Uterus (tissue), 4 donors: ENCODE results near the gene GJC2. TPM values are rescaled to one million over a fixed set of nuclear protein-coding genes. Genes with fewer than 3 reads are reported as not detected.

ENCODE experiments used
- DNase-seq, 2 donors: peaks; one replicate each; pipeline ENCODE4 v3.0.0-alpha.2; 2019 to 2020
- H3K27ac ChIP-seq, 2 donors: fragments of 200-600 bp; sonication (generic); 1 replicate in 1 of 2; 2 replicates in 1 of 2; pipeline ENCODE4 v1.5.1; 2016 to 2018
- H3K27me3 ChIP-seq, 2 donors: fragments of 200-600 bp; sonication (generic); one replicate each; pipeline ENCODE4 v1.5.1; 2018 to 2019; ENCODE audit warnings: control low read depth in 1 of 2
- H3K36me3 ChIP-seq, 2 donors: fragments of 200-600 bp; sonication (generic); one replicate each; pipeline ENCODE4 v1.5.1; 2019; ENCODE audit warnings: control low read depth in 1 of 2
- H3K4me1 ChIP-seq, 2 donors: fragments of 200-600 bp; sonication (generic); one replicate each; pipeline ENCODE4 v1.5.1; 2018 to 2019; ENCODE audit warnings: control low read depth in 1 of 2
- H3K4me3 ChIP-seq, 2 donors: fragments of 200-600 bp; sonication (generic); 1 replicate in 1 of 2; 2 replicates in 1 of 2; pipeline ENCODE4 v1.5.1; 2018 to 2019; ENCODE audit warnings: mild to moderate bottlenecking in 1 of 2
- H3K9me3 ChIP-seq, 2 donors: fragments of 200-600 bp; sonication (generic); one replicate each; pipeline ENCODE4 v1.5.1; 2019; ENCODE audit warnings: control low read depth in 1 of 2
- CTCF ChIP-seq, 4 experiments: fragments of 200-600 bp in 2 of 4; fragments of 450-650 bp in 2 of 4; sonication (generic) in 2 of 4; IDR thresholded peaks; one replicate each; pipeline ENCODE4 v1.5.1; 2016 to 2019; ENCODE audit warnings: antibody characterized with exemption in 4 of 4, mild to moderate bottlenecking in 2 of 4, moderate library complexity in 1 of 4
- POLR2A ChIP-seq, 2 donors: fragments of 450-650 bp; IDR thresholded peaks; one replicate each; pipeline ENCODE4 v1.6.1; 2016; ENCODE audit warnings: antibody characterized with exemption in 2 of 2, mild to moderate bottlenecking in 1 of 2, moderate library complexity in 1 of 2
- intact Hi-C: fragments of 100-400 bp; cut with DNase I; formaldehyde crosslinking; loops from one replicate; pipeline ENCODE4 v1.15.1; 2023; ENCODE audit warnings: low total_unique reads
- total RNA-seq, 4 donors: library from RNA; depleted of rRNA in 3 of 4; stranded (reverse); fragments of >200 nt in 3 of 4; gene quantifications; one replicate each; pipeline versions ENCODE4 v1.1.0 to v1.2.4, GENCODE V29; 2014 to 2023
- donor health status: DM: yes; HTN: yes; CAD: no.

GJC2 gene
- total RNA-seq, 4 donors from 2014 or later = 2.6 to 25.8 (median 10.7) TPM

GRCh38 chr1:228166170-228166936, 16.6 kb downstream of the GJC2 start:
- Histone ChIP-seq H3K4me3 (peak overlapping the region; percentile 62 to 77), H3K27me3 (no peaks in the 10 kb centered on the region), H3K36me3 (no peaks in the 10 kb centered on the region), H3K4me1 (peaks cover 0 to 8% of the 10 kb centered on the region in 2 donors), H3K9me3 (no peaks in the 10 kb centered on the region), H3K27ac (peak overlapping the region; percentile 89 to 99)
- DNase-seq = peak in 1 of 2 donors; percentile 70
- no peak for TF ChIP-seq POLR2A (IDR thresholded peaks at IDR 0.05)
- peak in 3 of 4 experiments; percentile 15 to 44 (median 23) for TF ChIP-seq CTCF (IDR thresholded peaks at IDR 0.05)
- intact Hi-C loops = no loop called here

- intact Hi-C loops = no loop called here
Measured at GRCh38 chr1:228168563-228169270, 19.0 kb downstream of the GJC2 start.

GRCh38 chr1:228169345-228169744, 19.6 kb downstream of the GJC2 start:
- no peak overlapping the region for H3K27ac ChIP-seq
- H3K36me3 ChIP-seq = no peaks in the 10 kb centered on the region
- no peak for DNase-seq
- intact Hi-C loops = no loop called here
- H3K4me3 ChIP-seq = no peak overlapping the region
- TF ChIP-seq POLR2A (IDR thresholded peaks at IDR 0.05) (no peak), CTCF (IDR thresholded peaks at IDR 0.05) (no peak)
- no peaks in the 10 kb centered on the region for H3K9me3 ChIP-seq
- peaks cover 0 to 3% of the 10 kb centered on the region in 2 donors for H3K4me1 ChIP-seq
- H3K27me3 ChIP-seq = no peaks in the 10 kb centered on the region

More at GRCh38 chr1:228168563-228169270, 19.0 kb downstream of the GJC2 start:
- H3K27me3 ChIP-seq = no peaks in the 10 kb centered on the region
- no peak overlapping the region for H3K27ac ChIP-seq
- H3K36me3 ChIP-seq = no peaks in the 10 kb centered on the region
- no peak for DNase-seq
- peaks cover 0 to 3% of the 10 kb centered on the region in 2 donors for H3K4me1 ChIP-seq
- H3K9me3 ChIP-seq = no peaks in the 10 kb centered on the region
- TF ChIP-seq POLR2A (IDR thresholded peaks at IDR 0.05) (no peak), CTCF (IDR thresholded peaks at IDR 0.05) (no peak)
- no peak overlapping the region for H3K4me3 ChIP-seq

GRCh38 chr1:228170666-228171065, 20.9 kb downstream of the GJC2 start:
- TF ChIP-seq CTCF (IDR thresholded peaks at IDR 0.05) (no peak), POLR2A (IDR thresholded peaks at IDR 0.05) (no peak)
- Histone ChIP-seq H3K9me3 (no peaks in the 10 kb centered on the region), H3K4me3 (no peak overlapping the region), H3K4me1 (peaks cover 0 to 3% of the 10 kb centered on the region in 2 donors), H3K36me3 (no peaks in the 10 kb centered on the region), H3K27me3 (no peaks in the 10 kb centered on the region), H3K27ac (no peak overlapping the region)
- intact Hi-C loops = no loop called here
- DNase-seq = no peak
